ENCODE measurements around the gene EIF4A2.

GRCh38 chr3:186750316-186750715, 33.1 kb upstream of the EIF4A2 start:
- TF ChIP-seq CTCF (IDR thresholded peaks at IDR 0.05; ENCODE audit: low read depth, low read length), result no peak
- TF ChIP-seq EZH2phosphoT487 (IDR thresholded peaks at IDR 0.05; ENCODE audit: low read depth), result no peak

All from OCI-LY3 (cell line).